K562 (cell line): ENCODE measurements around the gene BSN. TPM values are rescaled to one million over a fixed set of nuclear protein-coding genes. Genes with fewer than 3 reads are reported as not detected.

Experiments
- GTF2E2 ChIP-seq: fragments of 200-800 bp; sonication (Bioruptor generic); IDR thresholded peaks from 2 replicates; pipeline ENCODE4 v1.6.1; 2016; ENCODE audit warnings: missing genetic modification characterization, missing compliant biosample characterization
- KAT2B ChIP-seq: IDR thresholded peaks from one replicate; pipeline ENCODE4 v1.6.1; 2012; ENCODE audit warnings: low read depth, mild to moderate bottlenecking, control low read depth, inconsistent platforms, low read length, moderate library complexity
- MAFK ChIP-seq: IDR thresholded peaks from 2 replicates; pipeline ENCODE4 v1.6.1; 2011; ENCODE audit warnings: low read length, improper control_type of control experiment
- NCOA6 ChIP-seq: fragments of 450-650 bp; IDR thresholded peaks from 2 replicates; pipeline ENCODE4 v1.6.1; 2017; ENCODE audit warnings: mild to moderate bottlenecking
- PHF21A ChIP-seq: fragments of 450-650 bp; IDR thresholded peaks from 2 replicates; pipeline ENCODE4 v1.6.1; 2017; ENCODE audit warnings: low read depth, borderline replicate concordance
- PURB ChIP-seq: sonication (generic); formaldehyde crosslinking; IDR thresholded peaks from 2 replicates; pipeline ENCODE4 v1.9.0; 2021; ENCODE audit warnings: low read depth, mild to moderate bottlenecking, missing genetic modification reagents
- ZBTB9 ChIP-seq: fragments of 450-650 bp; formaldehyde crosslinking; IDR thresholded peaks from 2 replicates; pipeline ENCODE4 v1.4.0; 2020; ENCODE audit warnings: mild to moderate bottlenecking, moderate library complexity
- ZNF512 ChIP-seq: IDR thresholded peaks from 2 replicates; pipeline ENCODE4 v1.6.1; 2016; ENCODE audit warnings: missing genetic modification characterization, missing compliant biosample characterization
- polyA plus RNA-seq, 8 experiments: library from polyadenylated mRNA; depleted of rRNA in 4 of 8; stranded (reverse) in 5 of 8; unstranded in 3 of 8; fragments of >200 nt; fragmentation: Nextera tagmentation in 2 of 8; fragmentation: Illumina TruSeq in 1 of 8; extraction: Ambion mirVana in 2 of 8; extraction: Trizol in 1 of 8; gene quantifications; 2 replicates each; pipeline versions ENCODE4 v1.2.1 to v1.2.3, GENCODE V29; 2011 to 2014; ENCODE audit warnings: inconsistent platforms in 1 of 8, missing spikeins in 1 of 8
- total RNA-seq, 7 experiments: library from RNA; depleted of rRNA in 6 of 7; stranded (reverse); fragments of >200 nt in 6 of 7; fragmentation: Illumina TruSeq in 2 of 7; extraction: Trizol in 2 of 7; gene quantifications; 2 replicates each; pipeline versions ENCODE4 v1.2.1 to v1.2.3, GENCODE V29; 2011 to 2021; ENCODE audit warnings: low replicate concordance in 1 of 7

The BSN gene
- total and polyA plus RNA-seq, 9 of the 15 experiments (the other 6 are each of a cell fraction or from before 2014, with no cell fraction given), result 0.03 to 1.5 (median 0.29) TPM

DNA sequence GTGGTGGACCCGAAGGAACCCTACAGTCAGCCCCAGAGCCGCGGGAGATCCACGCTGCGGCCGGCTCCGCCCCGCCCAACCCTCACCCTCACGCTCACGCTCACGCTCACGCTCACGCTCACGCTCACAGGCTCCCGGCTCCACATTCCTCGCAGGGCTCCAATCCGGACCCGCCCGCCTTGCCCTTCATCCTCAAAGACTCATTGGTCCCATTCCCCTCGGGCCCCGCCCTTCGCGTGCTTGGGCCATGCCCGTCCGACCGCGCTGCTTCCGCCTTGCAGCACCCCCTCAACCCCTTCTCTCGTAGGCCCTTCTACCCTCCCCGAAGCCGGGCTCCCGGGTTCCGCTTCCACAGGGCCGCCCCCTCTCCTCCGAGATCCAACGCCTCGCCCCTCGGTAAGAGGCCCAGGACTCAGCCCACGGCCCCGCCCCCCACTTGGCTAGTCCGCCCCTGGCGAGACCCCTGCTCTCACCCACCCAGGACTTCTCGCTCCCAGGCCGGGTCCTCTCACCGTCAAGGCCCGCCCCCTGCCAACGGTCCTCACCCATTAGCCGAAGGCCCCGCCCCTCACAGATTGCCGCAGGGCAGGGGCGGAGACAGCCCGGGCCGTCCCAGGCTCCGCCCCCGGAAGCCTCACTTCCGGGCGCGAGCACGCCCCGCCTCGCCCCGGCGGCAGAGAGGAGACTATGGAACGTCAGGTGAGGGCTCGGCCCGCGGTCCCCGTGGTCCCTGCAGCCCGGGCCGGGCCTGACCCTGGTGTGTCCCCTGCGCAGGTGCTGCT is 119.6 kb downstream of the BSN start, which contains the start of gene APEH (continued):
- TF ChIP-seq NCOA6 (no peak), ZNF512 (tag) (no peak), PHF21A (no peak; the same call in 1 of the 2 replicates), MAFK (no peak), GTF2E2 (tag) (no peak), KAT2B (no peak), PURB (no peak), ZBTB9 (CRISPR knock-in tag) (no peak)
